Limb (tissue), 2 donors: Measurements from ENCODE around the gene DCTN2.

ENCODE experiments used
- DNase-seq, 2 donors: peaks; one replicate each; pipeline ENCODE4 v3.0.0-alpha.2; 2016; ENCODE audit errors: extremely low spot score in 2 of 2

Gene DCTN2

DNA sequence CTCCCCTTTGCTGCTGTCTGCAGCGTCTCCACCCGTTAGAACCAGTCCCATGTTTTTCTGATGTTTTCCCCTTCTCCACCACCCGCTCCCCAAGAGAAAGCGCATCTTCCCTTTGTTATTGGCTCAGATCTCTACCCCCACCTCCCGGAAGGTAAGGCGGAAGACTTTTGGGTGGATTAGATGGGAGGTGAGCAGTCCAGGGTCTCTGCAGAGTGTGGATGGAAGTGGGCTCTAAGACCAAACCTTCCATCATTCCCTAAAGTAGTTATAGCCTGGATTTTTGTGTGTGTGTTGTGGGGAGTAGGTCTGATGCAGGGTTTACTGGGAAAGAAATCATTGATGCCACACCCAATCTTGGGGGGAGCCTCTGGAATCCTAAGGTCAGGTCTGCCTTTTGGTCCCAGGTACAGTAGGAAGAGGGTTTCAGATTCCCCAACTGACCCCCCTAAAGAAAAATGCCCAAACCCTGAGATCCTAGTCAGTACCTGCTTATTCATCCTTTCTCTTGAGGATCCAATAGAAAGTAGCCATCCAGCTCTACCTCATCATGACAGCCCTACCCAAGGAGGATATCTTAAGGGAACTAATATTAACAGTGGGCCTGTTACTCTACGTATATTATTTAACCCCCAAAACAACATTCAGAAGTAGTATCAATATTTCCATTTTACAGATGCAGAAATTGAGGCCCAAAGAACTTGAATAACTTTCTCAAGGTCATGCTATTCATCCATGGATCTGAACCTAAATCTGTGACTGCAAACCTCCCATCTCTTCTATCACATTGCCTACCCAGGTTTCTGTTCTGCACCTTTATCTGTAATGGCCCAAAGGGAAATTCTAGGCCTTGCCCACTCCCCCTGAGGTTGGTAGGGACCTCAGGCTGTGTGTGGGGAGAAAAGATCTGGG is 3.9 kb upstream of the DCTN2 start:
- no peak for DNase-seq

GRCh38 chr12:57549909-57550640 is 3.1 kb upstream of the DCTN2 start, which contains the start of gene KIF5A:
Gene KIF5A (plus strand): TSS chr12:57550044. CDS start chr12:57550272, 228 bp downstream.
- peak in 1 of 2 donors; percentile 73 for DNase-seq

DNA sequence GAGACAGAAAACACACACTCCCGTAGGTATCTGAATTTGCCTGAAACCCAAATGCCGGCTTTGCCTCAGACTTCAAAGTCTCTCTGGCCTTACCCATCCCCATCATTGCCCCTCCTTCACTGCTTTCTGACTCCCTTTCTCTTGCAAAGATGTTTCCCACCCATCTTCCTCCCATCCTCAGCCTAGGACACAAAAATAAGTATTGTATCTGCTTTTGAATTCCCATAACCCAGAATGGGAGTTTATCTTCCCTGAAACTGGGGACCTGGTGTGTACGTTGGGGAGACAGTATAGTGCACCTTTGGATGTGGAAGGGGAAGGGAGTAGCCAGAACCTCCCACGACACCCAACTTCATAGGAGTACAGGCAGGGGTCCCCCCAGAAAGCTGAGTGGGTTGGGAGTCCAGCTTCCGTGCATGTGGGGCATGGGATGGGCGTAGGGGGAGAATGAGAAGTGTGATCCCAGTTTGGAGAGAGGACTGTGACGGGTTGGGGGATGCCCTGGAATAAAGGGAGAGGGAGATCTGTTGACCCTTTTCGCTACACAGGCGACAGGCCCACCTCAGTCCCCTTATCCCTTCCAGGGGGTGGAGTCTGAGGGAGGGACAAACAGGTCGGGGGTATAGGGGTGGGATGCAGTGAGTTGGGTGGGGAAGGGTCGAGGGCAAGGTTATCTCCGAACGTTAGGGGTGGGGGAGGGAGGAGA is 2.4 kb upstream of the DCTN2 start:
- DNase-seq, result no peak

GRCh38 chr12:57548488-57548887 is 1.5 kb upstream of the DCTN2 start:
- no peak for DNase-seq

GRCh38 chr12:57548013-57548315 is 972 bp upstream of the DCTN2 start:
- no peak for DNase-seq

DNA sequence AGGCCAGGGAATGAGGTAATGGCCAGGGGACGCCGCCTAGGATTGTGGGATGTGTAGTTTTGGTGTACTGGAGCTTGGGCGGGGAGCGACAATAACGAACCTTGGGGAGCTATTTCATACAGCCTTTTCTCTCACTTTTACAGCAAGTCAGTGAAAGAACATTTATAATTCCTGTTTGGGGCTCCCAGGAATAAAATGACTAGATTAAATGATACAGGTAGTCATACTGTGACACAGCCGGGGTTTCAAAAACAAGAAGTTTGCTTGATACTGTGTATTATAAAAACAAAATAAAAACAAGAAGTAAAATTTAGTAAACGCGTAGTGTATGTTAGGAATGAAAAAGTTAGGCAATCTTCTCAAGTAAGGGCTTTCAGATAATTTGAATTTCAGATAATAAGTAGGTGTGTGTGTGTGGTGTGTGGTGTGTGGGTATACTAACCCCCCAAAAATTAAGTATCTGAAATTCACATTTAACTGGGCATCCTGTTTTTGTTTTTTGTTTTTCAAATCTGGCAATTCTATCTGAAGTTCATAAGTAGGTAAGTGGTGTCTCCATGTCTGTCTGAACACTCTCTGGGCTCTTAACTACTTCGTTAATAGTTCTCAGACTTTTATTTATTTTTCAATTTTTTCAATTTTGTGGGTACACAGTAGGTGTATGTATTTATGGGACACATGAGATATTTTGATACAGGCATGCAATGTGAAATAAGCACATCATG is 458 bp upstream of the DCTN2 start:
- DNase-seq, result no peak

DNA sequence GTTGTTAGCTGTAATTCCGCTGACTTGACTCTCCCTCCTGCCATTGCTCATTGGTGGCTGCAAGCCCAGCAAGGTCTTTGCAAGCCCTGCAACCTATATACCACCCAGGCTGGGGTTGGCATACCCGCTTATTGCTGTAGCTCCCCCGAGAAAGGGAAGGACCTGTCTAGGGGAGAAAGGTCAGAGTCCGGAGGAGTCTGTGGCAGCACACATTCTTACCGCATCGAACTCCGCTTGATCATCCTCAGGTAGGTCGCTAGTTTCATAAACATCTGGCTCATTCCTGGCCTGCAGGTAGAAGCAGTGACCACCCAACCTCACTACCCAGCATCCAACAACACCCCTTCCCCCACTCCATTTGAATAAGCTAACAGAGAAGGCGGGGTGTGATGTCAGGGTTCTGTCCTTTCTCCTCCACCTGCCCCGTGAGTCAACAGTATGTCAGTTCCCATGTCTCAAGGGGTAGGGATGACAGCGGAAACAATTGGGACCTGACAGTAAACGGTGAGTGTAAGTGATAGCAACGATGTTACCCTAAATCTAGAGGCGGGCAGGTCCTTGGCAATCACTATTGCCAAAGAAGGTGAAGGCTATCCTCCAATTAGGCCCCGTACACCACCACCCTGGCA is 1.1 kb downstream of the DCTN2 start:
- DNase-seq, result no peak

- DNase-seq, result no peak
Observed at GRCh38 chr12:57543581-57543980, 3.4 kb downstream of the DCTN2 start.

GRCh38 chr12:57541717-57542116 is 5.3 kb downstream of the DCTN2 start:
- no peak for DNase-seq

- DNase-seq, result no peak
Observed at GRCh38 chr12:57541001-57541400, 6.0 kb downstream of the DCTN2 start.

- no peak for DNase-seq
Observed at GRCh38 chr12:57539134-57539768, 7.7 kb downstream of the DCTN2 start.

GRCh38 chr12:57536597-57536942 is 10.4 kb downstream of the DCTN2 start:
- DNase-seq, result no peak

GRCh38 chr12:57535764-57536596 is 11.0 kb downstream of the DCTN2 start:
- DNase-seq, result no peak

- DNase-seq, result no peak
Observed at GRCh38 chr12:57534991-57535543, 11.9 kb downstream of the DCTN2 start.

DNA sequence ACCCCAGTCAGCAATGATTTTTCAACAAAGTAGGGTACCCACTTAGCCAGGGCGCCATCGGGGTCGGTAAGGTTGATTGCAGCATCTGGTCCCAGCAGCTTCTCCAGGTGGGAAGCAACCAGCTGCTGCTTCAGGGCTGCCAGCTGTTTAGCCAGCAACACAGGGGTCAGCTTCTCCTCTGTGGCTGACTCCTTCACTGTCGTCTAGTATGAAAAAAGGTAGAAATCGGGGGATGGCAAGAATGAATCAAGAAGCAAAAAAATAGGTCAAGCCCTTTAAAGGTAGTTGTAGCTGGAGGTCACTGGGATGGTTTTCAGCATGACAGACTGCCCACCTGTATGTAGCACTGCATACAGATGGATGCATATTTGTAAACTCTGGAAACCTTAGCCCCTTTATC is 12.7 kb downstream of the DCTN2 start:
- DNase-seq, result no peak

GRCh38 chr12:57533108-57533507 is 13.9 kb downstream of the DCTN2 start:
- no peak for DNase-seq

- DNase-seq, result no peak
Observed at GRCh38 chr12:57531836-57532235, 15.2 kb downstream of the DCTN2 start.

DNA sequence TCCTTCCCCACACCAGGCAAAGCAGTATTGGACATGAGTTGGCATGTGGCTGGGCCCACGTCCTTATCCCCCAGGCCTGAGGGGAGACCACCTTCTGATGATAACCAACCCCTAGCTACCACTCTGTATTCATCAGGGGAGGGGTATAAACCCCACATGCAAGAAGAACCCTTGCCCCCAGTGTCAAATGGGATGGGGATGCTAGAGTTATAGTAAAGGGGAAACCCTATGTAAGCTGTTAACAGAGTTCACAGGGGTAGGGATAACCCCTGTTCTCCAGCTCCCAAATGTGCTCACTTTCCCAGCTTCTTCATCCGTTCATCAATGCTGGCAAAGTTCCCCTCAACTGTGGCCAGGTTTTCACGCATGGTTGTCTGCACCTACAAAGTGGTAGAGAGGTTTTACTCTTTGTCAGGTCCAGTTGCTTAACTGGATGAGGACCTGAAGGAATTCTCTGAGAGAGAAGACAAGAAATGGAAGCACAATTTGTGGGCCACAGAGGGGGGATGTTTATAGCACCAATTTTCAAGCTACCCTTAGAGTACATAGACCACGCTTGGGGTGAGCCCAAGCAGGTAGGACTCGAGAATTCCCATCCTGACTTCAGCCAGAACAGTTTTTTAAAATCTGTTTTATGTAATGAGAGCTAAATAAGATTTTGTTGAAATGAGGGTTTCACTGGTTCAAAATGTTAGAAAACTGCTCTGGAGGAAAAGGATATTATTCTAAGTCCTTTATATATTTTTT is 16.4 kb downstream of the DCTN2 start:
- no peak for DNase-seq

GRCh38 chr12:57529831-57530230 is 17.2 kb downstream of the DCTN2 start:
- DNase-seq, result no peak
